GM12875 (cell line): ENCODE measurements around the gene GNGT1.

Source experiments
- H3K4me3 ChIP-seq: one replicate; pipeline ENCODE4 v1.5.1; 2011; ENCODE audit warnings: low read depth, low read length, control low read depth
- TF ChIP-seq, protein P1 (sequence below): IDR thresholded peaks from 2 replicates; pipeline ENCODE4 v1.5.1; 2011; ENCODE audit warnings: low read depth, mild to moderate bottlenecking, control low read depth, inconsistent platforms, low read length, moderate library complexity, borderline replicate concordance; ENCODE audit not compliant: insufficient read depth

The GNGT1 gene

DNA sequence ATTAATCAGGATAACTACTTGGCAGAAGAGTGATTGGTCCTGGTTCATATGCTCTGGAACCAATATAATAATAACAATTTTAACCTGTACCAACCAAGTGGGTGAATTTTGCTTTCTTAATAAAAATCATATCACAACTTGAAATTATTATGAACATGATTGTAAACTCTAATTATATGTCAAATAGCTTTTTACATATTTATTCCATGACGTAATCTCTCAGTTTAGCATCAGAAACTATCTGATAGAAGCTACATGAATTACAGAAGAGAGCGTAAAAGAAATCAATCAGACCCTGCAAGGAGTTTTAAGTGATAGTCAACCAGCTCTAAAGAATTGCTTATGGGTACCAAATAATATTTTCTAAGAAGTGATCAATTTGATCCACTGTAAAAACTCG lies 25.3 kb downstream of the GNGT1 start:
- no peak overlapping the region for H3K4me3 ChIP-seq
- TF ChIP-seq, protein P1, sequence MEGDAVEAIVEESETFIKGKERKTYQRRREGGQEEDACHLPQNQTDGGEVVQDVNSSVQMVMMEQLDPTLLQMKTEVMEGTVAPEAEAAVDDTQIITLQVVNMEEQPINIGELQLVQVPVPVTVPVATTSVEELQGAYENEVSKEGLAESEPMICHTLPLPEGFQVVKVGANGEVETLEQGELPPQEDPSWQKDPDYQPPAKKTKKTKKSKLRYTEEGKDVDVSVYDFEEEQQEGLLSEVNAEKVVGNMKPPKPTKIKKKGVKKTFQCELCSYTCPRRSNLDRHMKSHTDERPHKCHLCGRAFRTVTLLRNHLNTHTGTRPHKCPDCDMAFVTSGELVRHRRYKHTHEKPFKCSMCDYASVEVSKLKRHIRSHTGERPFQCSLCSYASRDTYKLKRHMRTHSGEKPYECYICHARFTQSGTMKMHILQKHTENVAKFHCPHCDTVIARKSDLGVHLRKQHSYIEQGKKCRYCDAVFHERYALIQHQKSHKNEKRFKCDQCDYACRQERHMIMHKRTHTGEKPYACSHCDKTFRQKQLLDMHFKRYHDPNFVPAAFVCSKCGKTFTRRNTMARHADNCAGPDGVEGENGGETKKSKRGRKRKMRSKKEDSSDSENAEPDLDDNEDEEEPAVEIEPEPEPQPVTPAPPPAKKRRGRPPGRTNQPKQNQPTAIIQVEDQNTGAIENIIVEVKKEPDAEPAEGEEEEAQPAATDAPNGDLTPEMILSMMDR: no peak

DNA sequence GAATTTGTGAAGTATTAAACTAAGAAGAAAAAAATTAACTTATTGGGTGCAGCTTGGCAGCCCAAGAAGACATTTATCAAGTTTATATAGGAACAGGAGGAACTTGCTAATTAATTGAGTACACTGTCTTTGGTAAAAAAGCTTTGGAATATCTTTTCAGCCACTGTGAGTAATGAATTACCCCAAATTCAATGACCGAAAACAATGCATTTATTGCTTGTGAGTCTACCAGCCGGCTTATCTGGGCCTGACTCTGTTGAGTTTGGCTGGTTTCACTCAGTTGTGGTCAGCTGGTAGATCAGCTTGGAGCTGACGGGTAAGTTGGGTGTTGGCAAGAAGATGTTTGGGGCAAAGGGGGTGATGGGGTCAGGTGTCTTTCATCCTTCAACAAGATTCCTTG lies 26.8 kb downstream of the GNGT1 start:
- H3K4me3 ChIP-seq: no peak overlapping the region
- TF ChIP-seq, protein P1: no peak

DNA sequence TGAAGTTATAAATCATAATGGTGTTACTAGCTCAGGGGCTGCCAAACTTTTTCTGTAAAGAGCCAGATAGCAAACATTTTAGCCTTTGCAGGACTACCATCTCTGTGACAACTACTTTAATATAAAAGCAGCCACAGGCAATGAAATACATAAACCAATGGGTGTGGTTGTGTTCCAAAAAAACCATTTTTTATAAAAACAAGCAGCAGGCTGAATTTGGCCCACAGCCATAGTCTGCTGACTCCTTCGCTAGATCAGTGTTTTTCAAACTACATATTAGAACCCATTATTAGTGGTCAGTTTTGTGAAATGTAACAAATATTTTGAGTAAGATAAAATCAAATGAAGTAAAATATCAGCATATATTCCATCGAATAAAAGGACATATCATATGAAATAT lies 28.7 kb downstream of the GNGT1 start:
- TF ChIP-seq, protein P1: no peak
- H3K4me3 ChIP-seq: no peak overlapping the region

DNA sequence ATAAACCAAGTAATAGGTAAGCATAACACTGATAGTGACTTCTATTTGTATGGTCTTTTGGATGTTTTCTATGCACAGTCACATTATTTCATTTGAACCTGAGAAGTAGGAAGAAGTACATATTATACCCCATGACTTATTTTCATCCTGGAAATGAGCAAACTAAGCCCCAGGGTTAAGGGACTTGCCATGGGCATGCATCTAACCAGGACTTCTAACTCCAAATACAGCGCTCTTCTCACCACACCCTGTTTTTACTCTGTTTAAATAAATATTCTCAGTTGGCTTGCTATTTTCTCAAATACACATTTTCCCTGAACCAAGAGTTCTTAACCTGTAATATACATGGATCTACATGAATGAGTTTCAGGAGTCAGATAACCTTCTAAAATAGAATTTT lies 31.5 kb downstream of the GNGT1 start:
- TF ChIP-seq, protein P1: no peak
- no peak overlapping the region for H3K4me3 ChIP-seq

DNA sequence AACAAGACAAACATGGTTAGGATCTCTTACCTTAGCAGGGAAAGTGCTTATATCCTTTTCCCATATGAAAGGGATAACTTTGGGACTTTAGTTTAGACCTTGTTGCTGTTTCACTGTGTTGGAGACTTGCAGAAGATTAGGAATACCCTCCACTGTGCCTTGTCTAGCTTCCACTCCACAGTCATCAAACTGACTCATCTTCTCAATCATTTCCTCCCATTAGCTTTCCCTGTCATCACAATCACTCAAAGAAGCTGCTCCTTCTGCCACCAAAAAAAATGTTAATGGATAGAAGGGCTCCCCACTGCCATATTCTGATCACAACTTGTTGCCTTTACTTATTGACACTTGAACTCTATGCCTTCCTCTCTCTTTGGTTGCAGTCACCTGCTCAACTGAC lies 31.9 kb downstream of the GNGT1 start:
- TF ChIP-seq, protein P1: no peak
- H3K4me3 ChIP-seq: no peak overlapping the region

DNA sequence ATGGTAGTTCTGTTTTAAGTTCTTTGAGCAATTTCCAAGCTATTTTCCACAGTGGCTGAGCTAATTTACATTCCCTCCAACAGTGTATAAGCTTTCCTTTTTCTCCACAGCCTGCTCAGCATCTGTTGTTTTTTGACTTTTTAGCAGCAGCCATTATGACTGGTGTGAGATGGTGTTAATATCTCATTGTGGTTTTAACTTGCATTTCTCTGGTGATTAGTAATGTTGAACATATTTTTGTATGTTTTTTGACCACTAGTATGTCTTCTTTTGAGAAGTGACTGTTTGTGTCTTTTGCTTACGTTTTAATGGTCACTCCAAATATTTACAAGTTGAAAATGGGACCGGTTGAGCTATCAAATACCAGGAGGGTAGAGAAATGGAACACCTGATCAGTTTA lies 35.6 kb downstream of the GNGT1 start:
- TF ChIP-seq, protein P1: no peak
- no peak overlapping the region for H3K4me3 ChIP-seq

DNA sequence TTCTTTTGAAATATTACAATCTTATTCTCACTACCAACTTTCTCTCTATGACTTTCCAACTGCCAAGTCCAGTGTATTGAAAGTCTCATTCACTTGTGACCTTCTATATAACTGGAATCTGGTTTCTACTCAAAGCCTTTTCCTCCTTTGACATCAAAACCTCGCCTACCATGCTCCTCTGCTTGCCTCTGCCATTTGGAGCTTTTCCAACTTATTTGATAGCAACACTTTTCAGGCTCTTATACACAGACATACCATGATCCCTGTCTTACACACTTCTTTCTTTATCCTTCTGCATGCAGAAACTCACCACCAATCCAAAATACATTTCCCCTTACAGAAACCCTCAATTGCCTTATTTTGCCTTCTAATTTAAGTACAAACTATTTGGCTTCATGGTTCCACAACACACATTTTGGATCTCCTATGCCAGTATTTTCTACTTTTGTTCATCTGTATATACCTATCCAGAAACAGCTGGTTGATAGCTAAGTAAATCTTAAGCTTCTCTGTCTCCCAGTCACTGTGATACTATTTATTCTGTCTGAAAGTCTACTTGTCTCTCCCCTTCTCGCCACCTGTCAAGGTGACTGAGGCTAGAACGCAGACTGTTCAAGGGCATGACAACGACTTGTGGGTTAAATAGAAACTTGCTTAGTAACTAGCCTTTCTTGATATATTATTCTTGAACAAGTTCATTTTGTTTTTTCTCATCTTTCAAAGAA lies 37.6 kb downstream of the GNGT1 start:
- no peak overlapping the region for H3K4me3 ChIP-seq
- TF ChIP-seq, protein P1: no peak
